K562 (cell line): Measurements from ENCODE around the gene ARL3. TPM values are rescaled to one million over a fixed set of nuclear protein-coding genes. Genes with fewer than 3 reads are reported as not detected.

Source experiments
- POLR2AphosphoS2 ChIP-seq: IDR thresholded peaks from 2 replicates; pipeline ENCODE4 v1.6.1; 2012; ENCODE audit warnings: low read length, improper control_type of control experiment
- POLR2H ChIP-seq: IDR thresholded peaks from 2 replicates; pipeline ENCODE4 v1.6.1; 2016; ENCODE audit warnings: missing genetic modification characterization, low read depth, mild to moderate bottlenecking, control low read depth, missing compliant biosample characterization, moderate library complexity
- PTRF ChIP-seq: fragments of 450-650 bp; IDR thresholded peaks from 2 replicates; pipeline ENCODE4 v1.6.1; 2016; ENCODE audit warnings: mild to moderate bottlenecking, missing genetic modification characterization, missing compliant biosample characterization
- RAD21 ChIP-seq, 2 experiments: fragments of 250-450 bp in 1 of 2; fragments of 450-650 bp in 1 of 2; sonication (Bioruptor Pico) in 1 of 2; formaldehyde crosslinking in 1 of 2; IDR thresholded peaks in 1 of 2; conservative IDR thresholded peaks in 1 of 2; 2 replicates each; pipeline versions ENCODE4 v1.4.0 to v1.8.0; 2020 to 2022; ENCODE audit warnings: mild to moderate bottlenecking in 2 of 2, moderate library complexity in 1 of 2
- RBFOX2 ChIP-seq: fragments of 200-400 bp; formaldehyde crosslinking; IDR thresholded peaks from 2 replicates; pipeline ENCODE4 v1.6.1; 2017; ENCODE audit warnings: low read depth, mild to moderate bottlenecking, low read length, moderate library complexity
- RERE ChIP-seq: sonication (generic); formaldehyde crosslinking; IDR thresholded peaks from 2 replicates; pipeline ENCODE4 v1.8.0; 2023; ENCODE audit warnings: missing genetic modification reagents, mild to moderate bottlenecking, borderline replicate concordance
- SRSF3 ChIP-seq: fragments of 200-400 bp; formaldehyde crosslinking; IDR thresholded peaks from 2 replicates; pipeline ENCODE4 v1.6.1; 2016; ENCODE audit warnings: mild to moderate bottlenecking, low read length, moderate library complexity; ENCODE audit not compliant: insufficient read depth
- ZNF592 ChIP-seq: fragments of 450-650 bp; IDR thresholded peaks from 2 replicates; pipeline ENCODE4 v1.6.1; 2017; ENCODE audit warnings: antibody characterized with exemption, mild to moderate bottlenecking
- polyA plus RNA-seq, 8 experiments: library from polyadenylated mRNA; depleted of rRNA in 4 of 8; stranded (reverse) in 5 of 8; unstranded in 3 of 8; fragments of >200 nt; fragmentation: Nextera tagmentation in 2 of 8; fragmentation: Illumina TruSeq in 1 of 8; extraction: Ambion mirVana in 2 of 8; extraction: Trizol in 1 of 8; gene quantifications; 2 replicates each; pipeline versions ENCODE4 v1.2.1 to v1.2.3, GENCODE V29; 2011 to 2014; ENCODE audit warnings: inconsistent platforms in 1 of 8, missing spikeins in 1 of 8
- total RNA-seq, 7 experiments: library from RNA; depleted of rRNA in 6 of 7; stranded (reverse); fragments of >200 nt in 6 of 7; fragmentation: Illumina TruSeq in 2 of 7; extraction: Trizol in 2 of 7; gene quantifications; 2 replicates each; pipeline versions ENCODE4 v1.2.1 to v1.2.3, GENCODE V29; 2011 to 2021; ENCODE audit warnings: low replicate concordance in 1 of 7
- TF ChIP-seq, protein P1 (sequence below): fragments of 250-450 bp; sonication (Bioruptor Pico); IDR thresholded peaks from 2 replicates; pipeline ENCODE4 v1.8.0; 2022; ENCODE audit warnings: moderate library complexity, mild to moderate bottlenecking, inconsistent platforms
- TF ChIP-seq, protein P2 (sequence below): fragments of 450-650 bp; formaldehyde crosslinking; IDR thresholded peaks from 2 replicates; pipeline ENCODE4 v1.4.0; 2022; ENCODE audit warnings: missing genetic modification characterization
- TF ChIP-seq, protein P3 (sequence below), 2 experiments: fragments of 150-350 bp in 1 of 2; IDR thresholded peaks; 2 replicates each; pipeline ENCODE4 v1.6.1; 2012 to 2016; ENCODE audit warnings: low read depth in 2 of 2, low read length in 2 of 2, mild to moderate bottlenecking in 1 of 2, moderate library complexity in 1 of 2

The ARL3 gene
- total and polyA plus RNA-seq, 9 of the 15 experiments (the other 6 are each of a cell fraction or from before 2014, with no cell fraction given): 2.9 to 8.9 (median 4.8) TPM

- TF ChIP-seq, protein P1, sequence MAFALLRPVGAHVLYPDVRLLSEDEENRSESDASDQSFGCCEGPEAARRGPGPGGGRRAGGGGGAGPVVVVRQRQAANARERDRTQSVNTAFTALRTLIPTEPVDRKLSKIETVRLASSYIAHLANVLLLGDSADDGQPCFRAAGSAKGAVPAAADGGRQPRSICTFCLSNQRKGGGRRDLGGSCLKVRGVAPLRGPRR (CRISPR knock-in tag): no peak
- TF ChIP-seq PTRF (peak; percentile 86), POLR2H (tag) (0 out of 2 replicates have a peak, but pooled peaks have one; percentile 9), RBFOX2 (no peak), RERE (CRISPR knock-in tag) (no peak), ZNF592 (peak; percentile 95), POLR2AphosphoS2 (no peak), RAD21 (CRISPR knock-in tag; conservative IDR thresholded peaks at IDR 0.05 in 1 of 2, IDR thresholded peaks at IDR 0.05 in 1 of 2) (no peak), SRSF3 (no peak)
- TF ChIP-seq, protein P2, sequence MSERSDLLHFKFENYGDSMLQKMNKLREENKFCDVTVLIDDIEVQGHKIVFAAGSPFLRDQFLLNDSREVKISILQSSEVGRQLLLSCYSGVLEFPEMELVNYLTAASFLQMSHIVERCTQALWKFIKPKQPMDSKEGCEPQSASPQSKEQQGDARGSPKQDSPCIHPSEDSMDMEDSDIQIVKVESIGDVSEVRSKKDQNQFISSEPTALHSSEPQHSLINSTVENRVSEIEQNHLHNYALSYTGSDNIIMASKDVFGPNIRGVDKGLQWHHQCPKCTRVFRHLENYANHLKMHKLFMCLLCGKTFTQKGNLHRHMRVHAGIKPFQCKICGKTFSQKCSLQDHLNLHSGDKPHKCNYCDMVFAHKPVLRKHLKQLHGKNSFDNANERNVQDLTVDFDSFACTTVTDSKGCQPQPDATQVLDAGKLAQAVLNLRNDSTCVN: peak; percentile 40; the same call in 1 of the 2 replicates
- TF ChIP-seq, protein P3, sequence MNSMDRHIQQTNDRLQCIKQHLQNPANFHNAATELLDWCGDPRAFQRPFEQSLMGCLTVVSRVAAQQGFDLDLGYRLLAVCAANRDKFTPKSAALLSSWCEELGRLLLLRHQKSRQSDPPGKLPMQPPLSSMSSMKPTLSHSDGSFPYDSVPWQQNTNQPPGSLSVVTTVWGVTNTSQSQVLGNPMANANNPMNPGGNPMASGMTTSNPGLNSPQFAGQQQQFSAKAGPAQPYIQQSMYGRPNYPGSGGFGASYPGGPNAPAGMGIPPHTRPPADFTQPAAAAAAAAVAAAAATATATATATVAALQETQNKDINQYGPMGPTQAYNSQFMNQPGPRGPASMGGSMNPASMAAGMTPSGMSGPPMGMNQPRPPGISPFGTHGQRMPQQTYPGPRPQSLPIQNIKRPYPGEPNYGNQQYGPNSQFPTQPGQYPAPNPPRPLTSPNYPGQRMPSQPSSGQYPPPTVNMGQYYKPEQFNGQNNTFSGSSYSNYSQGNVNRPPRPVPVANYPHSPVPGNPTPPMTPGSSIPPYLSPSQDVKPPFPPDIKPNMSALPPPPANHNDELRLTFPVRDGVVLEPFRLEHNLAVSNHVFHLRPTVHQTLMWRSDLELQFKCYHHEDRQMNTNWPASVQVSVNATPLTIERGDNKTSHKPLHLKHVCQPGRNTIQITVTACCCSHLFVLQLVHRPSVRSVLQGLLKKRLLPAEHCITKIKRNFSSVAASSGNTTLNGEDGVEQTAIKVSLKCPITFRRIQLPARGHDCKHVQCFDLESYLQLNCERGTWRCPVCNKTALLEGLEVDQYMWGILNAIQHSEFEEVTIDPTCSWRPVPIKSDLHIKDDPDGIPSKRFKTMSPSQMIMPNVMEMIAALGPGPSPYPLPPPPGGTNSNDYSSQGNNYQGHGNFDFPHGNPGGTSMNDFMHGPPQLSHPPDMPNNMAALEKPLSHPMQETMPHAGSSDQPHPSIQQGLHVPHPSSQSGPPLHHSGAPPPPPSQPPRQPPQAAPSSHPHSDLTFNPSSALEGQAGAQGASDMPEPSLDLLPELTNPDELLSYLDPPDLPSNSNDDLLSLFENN (IDR thresholded peaks at IDR 0.05; ENCODE audit: low read depth in 2 of 2, low read length in 2 of 2): no peak
These were observed 28.9 kb upstream of the ARL3 start (continued) for GRCh38 chr10:102743078-102743587.
